ENCODE measurements around the gene TBXAS1. TPM values are rescaled to one million over a fixed set of nuclear protein-coding genes. Genes with fewer than 3 reads are reported as not detected.

TBXAS1 gene
- total and polyA plus RNA-seq, 2 experiments from 2014 or later: 1.3 TPM; not detected in 1

- Histone ChIP-seq H3K27me3 (ENCODE audit: insufficient read depth) (no peaks in the 10 kb centered on the region), H3K4me3 (no peak overlapping the region), H3K27ac (ENCODE audit: low read depth) (no peak overlapping the region), H3K79me2 (replicated peaks; ENCODE audit: insufficient read depth) (no peaks in the 10 kb centered on the region), H3F3A (replicated peaks; ENCODE audit: low read depth) (no peaks in the 10 kb centered on the region), H3K36me3 (ENCODE audit: insufficient read depth) (no peaks in the 10 kb centered on the region), H3K4me2 (no peak overlapping the region), H3K9me2 (ENCODE audit: insufficient read depth) (no peaks in the 10 kb centered on the region; the same call in 1 of the 2 replicates), H2AFZ (no peak overlapping the region), H3K4me1 (ENCODE audit: insufficient read depth) (no peaks in the 10 kb centered on the region), H4K20me1 (replicated peaks; ENCODE audit: insufficient read depth) (no peaks in the 10 kb centered on the region)
- H3K9me3 Mint-ChIP-seq: no peaks in the 10 kb centered on the region
- DNase-seq (ENCODE audit: low spot score): no peak
- H3K36me3 Mint-ChIP-seq (ENCODE audit: low read depth): no peaks in the 10 kb centered on the region
- TF ChIP-seq EZH2 (IDR thresholded peaks at IDR 0.05; ENCODE audit: low read depth, unreplicated experiment) (no peak), POLR2AphosphoS5 (IDR thresholded peaks at IDR 0.05; ENCODE audit: low read depth) (no peak), REST (IDR thresholded peaks at IDR 0.05; ENCODE audit: unreplicated experiment) (no peak), ZNF331 (CRISPR knock-in tag; IDR thresholded peaks at IDR 0.05; ENCODE audit: low read depth) (no peak), STAT1 (IDR thresholded peaks at IDR 0.05; ENCODE audit: unreplicated experiment) (no peak), JUNB (IDR thresholded peaks at IDR 0.05; ENCODE audit: unreplicated experiment) (no peak), CTCF (conservative IDR thresholded peaks at IDR 0.05; ENCODE audit: low read depth in 2 of 2) (no peak), EZH2phosphoT487 (IDR thresholded peaks at IDR 0.05; ENCODE audit: unreplicated experiment) (no peak), ZNF114 (CRISPR knock-in tag; IDR thresholded peaks at IDR 0.05) (no peak), ETS1 (IDR thresholded peaks at IDR 0.05) (no peak), NANOG (IDR thresholded peaks at IDR 0.05; ENCODE audit: borderline replicate concordance) (no peak), ZNF462 (CRISPR knock-in tag; IDR thresholded peaks at IDR 0.05) (no peak), CREB1 (CRISPR knock-in tag; IDR thresholded peaks at IDR 0.05; ENCODE audit: low read depth) (no peak)
- no peak overlapping the region for H3K4me3 Mint-ChIP-seq
- H3K27me3 Mint-ChIP-seq (ENCODE audit: insufficient read depth, low read depth, poor library complexity): peaks cover 6% of the 10 kb centered on the region
- no peaks in the 10 kb centered on the region for H3K4me1 Mint-ChIP-seq
- ATAC-seq: no peak
- no peak overlapping the region for H3K27ac Mint-ChIP-seq
Measured at GRCh38 chr7:139823959-139824521, 5.0 kb upstream of the TBXAS1 start.
